HG03354 (cell line): Measurements from ENCODE around the gene CARMIL1.
"Not testable (repeated sequence)": the region's sequence is repeated elsewhere in the genome, so short reads cannot be mapped to it uniquely, and the experiment has no call there.

Experiments
- ATAC-seq: cut with Tn5 transposase; IDR thresholded peaks from one replicate; pipeline ENCODE4 v1.9.1; 2021; ENCODE audit warnings: mild to moderate bottlenecking; ENCODE audit not compliant: unreplicated experiment, poor library complexity, severe bottlenecking

CARMIL1 gene

DNA sequence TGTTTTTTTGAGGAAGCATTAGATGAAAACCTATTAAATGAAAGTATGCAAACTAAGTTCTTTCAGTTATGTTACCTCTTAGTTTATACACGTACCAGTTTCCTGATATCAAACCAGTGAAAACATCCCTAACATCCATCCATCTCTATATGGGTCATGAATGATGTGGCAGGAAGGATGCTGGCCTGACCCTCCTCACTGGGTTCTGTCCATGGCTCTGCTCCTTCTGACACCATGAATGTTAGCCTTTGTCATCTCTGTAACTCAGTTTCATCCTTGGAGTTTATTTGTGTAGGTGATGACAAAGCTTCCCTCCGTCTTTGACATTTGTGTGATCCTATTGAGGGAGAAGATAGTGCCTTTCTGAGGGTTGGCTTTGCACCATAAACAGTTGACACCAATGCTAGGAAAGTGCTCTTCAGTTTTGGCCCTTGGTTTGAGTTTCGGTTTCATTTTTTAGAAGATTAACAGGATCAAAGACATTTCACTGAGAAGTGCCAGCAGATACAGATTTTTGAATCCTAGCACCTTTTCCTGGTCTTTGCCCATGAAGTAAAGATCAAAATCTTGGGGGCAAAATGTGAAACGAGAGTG, 300.8 kb downstream of the CARMIL1 start:
- no peak for ATAC-seq

DNA sequence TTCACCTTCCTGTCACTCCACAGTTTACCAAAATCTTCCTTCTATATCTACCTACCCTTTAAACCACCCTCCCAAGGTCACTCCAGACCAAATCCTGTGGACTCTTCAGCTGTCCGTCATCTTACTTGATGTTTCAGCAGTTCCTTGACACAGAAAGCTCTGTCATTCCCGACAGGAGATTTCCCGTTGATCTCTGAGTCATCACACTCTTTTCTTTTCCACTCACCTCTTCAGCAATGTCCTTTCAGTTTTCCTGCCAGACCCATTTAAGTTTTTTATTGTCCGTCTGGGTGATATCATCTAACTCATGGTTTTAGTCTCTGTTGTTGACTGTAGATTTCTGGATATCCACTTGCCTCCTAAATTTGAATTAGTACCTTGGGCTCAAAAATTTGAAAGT, 302.9 kb downstream of the CARMIL1 start:
- no peak for ATAC-seq

DNA sequence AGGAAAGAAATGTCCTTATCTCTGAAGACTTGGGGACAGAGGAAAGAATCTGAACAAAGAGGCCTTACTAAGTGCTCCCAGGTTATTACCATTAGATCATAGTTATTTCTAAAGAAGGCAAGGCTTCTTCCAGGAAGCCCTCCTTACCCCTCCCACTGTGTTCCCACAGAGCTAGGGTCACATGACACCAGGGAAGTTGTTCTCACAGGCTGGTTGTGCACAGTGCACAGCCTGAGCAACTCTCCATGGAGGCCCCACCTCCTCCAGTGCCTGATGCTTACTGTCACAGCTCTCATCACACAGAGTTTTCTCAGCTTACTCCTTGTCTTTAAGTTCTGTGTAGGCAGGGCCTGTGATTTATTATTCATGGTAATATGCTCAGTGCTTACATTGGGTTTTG, 303.9 kb downstream of the CARMIL1 start:
- ATAC-seq = no peak

DNA sequence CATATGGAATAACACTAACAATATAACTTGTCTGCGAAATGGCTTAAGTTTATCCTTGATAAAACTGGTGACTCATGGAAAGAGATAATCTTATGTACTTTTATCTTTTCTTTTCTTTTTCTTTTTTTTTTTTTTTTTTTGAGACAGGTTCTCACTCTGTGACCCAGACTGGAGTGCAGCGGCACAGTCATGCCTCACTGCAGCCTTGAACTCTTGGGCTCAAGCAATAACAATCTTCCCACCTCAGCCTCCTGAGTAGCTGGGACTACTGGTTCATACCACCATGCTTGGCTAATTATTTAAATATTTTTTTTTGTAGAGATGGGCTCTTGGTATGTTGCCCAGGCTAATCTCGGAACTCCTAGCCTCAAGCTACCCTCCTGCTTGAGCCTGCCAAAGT, 304.7 kb downstream of the CARMIL1 start:
- no peak for ATAC-seq

DNA sequence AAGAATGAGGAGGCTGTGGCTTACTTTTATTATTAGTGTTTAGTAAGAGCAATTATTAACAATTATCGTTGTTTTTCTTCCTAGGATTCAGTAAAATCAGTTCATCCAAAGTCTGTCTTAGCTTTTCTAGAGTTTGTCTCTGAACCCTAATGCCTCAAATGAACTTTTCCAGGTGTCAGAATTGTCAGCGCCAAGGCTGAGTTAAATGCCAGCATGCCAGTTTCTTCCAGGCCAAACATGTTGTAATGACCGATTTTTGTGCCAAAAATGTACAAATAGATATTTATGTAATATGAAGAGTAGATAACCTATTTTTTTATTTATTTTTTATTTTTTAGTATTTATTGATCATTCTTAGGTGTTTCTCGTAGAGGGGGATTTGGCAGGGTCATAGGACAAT, 306.1 kb downstream of the CARMIL1 start:
- no peak for ATAC-seq

DNA sequence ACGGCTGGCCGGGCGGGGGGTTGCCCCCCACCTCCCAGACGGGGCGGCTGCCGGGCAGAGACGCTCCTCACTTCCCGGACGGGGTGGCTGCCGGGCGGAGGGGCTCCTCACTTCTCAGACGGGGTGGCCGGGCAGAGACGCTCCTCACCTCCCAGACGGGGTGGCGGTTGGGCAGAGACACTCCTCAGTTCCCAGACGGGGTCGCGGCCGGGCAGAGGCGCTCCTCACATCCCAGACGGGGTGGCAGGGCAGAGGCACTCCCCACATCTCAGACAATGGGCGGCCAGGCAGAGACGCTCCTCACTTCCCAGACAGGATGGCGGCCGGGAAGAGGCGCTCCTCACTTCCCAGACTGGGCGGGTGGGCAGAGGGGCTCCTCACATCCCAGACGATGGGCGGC, 306.9 kb downstream of the CARMIL1 start:
- not testable (repeated sequence) for ATAC-seq

DNA sequence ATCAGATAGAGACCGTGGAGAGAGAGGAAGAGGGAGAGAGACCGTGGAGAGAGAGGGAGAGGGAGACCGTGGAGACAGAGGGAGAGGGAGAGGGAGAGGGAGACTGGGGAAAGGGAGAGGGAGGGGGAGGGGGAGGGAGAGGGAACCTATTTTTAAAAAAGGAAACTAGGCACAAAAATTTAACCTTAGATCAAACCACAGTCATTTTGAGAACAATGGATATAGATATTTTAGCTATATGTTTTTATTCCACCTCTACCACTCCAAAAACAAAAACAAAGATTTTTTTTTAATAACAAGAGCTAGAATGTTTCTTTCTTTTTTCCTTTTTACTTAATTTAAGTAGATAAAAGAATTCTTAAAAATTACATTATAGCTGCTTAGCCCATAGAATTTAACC, 307.8 kb downstream of the CARMIL1 start:
- ATAC-seq = no peak

DNA sequence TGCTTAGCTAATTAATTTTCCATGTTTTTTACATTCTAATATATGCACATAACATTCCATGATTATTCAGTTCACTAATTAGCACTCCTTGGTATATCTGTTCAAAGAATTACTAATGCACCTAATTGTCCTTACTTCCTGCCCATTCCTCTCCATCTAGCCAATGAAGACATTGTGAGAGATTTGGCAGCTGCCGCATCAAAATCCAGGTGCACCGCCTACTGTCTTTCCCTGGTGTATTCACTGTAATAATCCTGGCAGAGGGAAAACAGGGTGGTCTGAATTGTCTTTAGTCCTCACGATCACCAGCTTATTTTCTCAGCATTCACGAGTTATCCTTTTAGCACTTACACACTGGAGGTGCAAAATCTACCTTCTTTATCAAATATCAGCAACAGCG, 311.8 kb downstream of the CARMIL1 start:
- no peak for ATAC-seq

DNA sequence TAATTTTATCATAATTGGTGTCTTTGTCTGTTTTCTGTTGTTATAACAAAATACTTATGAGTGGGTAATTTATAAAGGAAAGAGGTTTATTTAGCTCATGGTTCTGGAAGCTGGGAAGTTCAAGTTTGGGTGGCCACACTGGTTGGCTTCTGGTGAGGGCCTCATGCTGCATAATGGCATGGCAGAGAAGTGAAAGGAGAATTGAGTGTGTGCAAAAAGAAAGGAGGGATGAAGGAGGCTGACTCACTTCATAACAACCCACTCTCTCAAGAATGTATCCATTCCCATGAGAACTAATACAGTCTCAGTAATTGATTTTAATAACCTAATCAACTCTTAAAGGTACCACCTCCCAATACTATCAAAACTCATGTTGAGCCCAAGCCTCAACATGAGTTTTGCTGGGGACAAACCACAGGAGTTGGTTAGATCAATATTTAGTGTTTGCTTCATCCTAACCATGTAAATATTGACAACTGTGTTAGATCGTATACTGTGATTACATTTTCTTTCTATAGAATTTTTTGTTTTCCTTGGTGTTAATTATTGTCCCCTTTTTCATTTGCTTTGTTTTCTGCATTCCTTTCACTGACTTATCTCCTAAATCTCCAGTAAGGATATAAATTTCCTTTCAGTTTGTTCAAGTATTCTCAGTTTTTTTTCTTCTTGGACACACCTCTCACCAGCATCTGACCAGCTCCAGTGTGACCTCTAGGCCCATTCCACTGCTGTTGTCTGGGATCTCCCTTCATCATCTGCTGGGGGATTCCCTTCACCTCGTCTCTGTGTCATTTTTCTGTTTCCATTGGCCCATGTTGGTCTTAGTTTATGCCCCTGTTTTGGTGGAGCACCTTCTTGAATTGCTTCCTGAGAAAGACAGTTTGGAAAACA, 318.0 kb downstream of the CARMIL1 start:
- ATAC-seq = no peak

DNA sequence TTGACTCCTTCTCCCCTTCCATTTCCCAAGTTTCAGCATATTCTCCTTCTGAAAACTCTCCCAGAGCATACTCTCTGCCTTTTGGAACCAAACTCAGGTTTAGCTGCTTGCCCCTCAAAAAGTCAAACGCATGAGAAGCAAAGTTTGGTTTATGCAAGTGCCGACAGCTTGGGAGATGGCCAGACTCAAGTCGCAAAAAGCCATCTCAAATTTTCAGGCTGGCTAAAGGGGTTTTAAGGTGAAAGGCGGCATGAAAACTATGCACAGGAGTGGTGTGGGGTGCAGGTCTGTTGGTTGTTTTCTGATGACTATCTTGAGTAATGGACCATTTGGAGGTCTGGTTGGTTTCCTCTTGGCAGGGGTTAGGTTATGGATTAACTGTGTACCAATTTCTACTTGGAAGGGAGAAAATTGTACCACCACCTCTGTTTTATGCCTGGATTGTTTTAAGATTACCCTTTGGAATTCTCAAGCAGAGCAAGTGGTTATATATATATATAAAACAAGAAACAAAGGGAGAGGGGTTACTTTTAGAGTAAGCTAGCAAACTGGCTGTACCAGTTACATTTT, 320.4 kb downstream of the CARMIL1 start:
- ATAC-seq = no peak

DNA sequence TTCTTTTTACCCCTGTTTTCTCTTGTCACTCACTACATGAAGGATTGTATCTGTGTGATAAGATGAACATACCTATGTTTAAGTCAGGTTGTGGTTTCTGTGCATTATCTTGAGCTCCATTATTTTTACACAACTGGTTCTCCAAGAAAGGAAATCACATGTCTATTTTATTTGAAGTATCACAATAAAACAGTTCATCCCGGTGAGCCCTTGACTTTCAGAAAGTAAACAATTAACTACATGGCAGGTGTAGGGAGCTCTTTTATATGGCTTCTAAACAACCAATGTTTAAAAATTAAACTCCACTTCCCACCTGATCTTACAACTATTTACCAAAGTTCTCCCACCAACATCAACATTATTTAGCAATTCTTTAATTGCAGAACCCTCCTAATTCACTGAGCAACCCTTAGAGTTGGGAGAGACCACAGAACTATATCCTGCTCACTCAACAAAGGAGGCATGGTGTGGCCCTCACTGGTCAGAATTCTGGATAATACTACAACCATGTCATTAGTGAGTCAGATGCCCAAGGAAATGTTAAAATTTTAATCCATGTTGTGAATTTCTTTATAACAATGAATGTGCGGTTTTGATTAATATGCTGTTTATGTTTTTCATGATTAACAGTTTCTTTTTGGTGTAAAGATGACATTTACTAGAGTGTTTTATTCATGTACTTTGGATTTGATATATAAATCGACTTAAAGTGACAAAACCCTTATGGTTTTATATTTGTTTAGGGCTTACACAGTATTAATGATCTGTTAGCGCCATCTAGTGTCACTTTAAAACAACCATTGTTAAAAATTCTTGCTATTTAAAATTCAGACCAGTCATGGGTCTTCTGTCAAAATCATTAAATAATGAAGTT, 322.9 kb downstream of the CARMIL1 start:
- ATAC-seq = no peak

DNA sequence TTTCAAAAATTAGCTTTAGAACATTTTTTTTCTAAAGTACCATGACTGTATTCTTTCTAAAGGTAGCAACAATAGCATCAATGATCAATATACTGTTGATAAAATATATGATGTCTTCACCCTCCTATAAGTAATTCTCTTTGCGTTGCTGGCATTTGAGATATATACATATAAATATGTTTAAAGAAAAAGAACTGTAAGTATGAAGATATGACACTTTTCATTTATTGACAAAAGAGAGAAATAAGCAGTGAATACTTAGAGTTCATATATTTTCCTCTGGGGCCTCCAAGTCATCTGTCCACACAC, 323.5 kb downstream of the CARMIL1 start:
- ATAC-seq = no peak

DNA sequence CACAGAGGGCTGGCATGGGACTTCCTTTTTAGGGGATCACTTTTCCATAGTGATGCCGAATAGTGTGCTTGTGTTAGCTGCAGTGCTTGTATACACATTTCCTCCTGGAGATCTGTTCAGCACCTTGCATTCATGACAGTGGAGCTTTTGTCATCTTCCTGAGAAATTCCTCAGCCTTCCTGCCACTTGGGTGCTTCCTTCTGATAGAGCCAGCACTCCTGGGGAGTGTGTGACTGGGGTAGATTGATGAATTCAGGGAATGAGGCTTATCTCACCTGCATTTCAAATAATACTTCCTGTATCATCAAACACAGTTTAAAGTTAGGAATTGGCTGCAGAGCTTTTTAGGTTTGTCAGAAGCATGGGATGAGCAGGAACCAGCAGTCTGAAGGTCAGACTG, 324.1 kb downstream of the CARMIL1 start:
- ATAC-seq = no peak

DNA sequence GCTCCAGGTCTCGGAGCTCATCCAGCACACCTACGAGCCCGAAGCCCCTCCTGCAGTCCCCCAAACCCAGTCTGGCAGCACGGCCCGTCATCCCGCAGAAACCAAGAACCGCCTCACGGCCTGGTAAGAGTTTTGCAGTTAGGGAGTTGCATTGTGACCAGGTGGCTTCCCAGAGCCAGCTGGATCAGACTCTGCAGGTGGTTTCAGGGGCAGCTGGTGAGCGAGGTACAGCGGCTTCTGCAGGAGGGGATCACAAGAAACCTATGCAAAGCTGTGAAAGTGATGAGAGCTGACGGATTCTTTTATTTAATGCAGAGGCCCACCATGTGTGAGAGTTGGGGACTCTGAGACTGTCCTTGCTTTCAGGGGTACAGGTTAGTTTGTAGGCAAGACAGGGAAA, 327.0 kb downstream of the CARMIL1 start:
- no peak for ATAC-seq

DNA sequence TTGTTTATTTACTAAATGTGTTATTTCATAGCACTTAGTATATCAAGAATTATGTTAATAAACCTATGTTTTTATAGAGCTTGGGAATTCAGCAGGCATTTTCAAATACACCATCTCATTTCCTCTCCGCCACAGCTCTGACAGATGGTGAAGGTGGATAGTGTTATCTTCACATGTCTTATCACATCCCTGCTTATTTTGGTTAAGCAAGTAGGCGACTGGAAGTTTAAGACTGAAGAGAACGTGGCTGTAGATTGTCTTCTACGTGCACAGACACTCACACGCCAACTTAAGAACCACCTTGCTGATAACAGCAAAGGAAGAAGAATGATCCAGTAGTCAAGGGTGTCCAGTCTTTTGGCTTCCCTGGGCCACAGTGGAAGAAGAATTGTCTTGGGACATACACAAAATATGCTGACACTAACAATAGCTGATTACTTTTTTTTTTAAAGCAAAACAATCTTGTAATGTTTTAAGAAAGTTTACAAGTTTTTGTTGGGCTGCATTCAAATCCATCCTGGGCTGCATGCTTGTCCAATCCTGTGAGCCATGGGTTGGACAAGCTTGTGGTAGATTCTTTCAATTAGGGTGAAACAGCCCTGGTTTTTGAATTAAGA, 329.5 kb downstream of the CARMIL1 start:
- ATAC-seq = no peak

DNA sequence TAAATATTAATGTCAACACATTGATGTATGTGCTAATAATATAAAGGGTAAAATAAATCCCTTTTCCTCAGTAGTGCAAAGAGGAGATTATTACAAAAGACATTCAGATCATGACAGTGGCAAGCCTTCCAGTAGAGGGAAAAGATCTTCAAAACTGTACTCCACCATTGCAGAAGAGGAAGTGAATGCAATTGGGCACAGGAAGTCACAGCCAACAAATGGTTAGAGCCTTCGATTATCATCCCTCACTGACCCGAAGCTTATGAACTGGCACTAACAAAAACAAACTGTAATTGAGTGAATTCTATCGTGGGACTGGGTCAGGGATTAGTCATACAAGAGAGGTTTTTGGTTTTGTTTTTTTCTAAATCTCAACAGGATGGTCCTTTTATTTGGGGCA, 333.5 kb downstream of the CARMIL1 start:
- ATAC-seq = no peak

DNA sequence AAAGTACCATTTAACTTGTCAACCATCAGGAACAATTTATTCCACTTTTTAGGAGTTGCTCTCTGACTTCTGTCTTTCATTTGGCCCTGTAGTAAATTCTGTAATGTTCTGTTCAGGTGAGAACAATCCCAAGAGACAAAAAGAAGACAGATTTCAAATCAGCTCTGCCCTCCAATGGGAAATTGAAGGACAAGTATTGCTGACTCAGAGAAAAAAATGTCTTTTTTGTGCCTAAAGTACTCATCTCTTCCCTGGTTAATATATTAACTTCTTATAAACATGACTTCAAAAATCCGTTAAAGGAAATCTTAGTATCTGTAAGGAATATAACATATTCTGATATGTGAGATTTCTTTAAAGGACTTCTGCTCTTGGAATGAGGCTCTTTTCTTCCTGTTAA, 334.2 kb downstream of the CARMIL1 start:
- no peak for ATAC-seq

DNA sequence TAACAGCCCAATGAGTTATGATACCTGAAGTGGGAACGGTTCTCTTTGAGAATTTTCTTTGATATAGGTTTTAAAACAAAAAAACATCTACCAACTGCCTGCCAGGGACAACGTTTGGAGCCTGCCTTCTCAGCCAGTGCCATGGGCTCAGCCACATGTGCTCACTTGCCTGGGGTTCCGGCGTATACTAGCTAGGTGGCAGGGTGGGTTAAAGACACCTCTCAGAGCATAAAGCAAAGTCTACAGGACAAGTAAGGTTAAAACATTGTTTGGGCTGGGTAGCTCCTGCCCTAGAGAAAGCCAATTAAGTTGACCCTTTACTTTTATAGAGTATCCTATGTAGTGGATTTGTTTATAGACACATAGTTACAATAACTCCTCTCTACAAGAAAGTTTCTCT, 334.9 kb downstream of the CARMIL1 start:
- no peak for ATAC-seq

DNA sequence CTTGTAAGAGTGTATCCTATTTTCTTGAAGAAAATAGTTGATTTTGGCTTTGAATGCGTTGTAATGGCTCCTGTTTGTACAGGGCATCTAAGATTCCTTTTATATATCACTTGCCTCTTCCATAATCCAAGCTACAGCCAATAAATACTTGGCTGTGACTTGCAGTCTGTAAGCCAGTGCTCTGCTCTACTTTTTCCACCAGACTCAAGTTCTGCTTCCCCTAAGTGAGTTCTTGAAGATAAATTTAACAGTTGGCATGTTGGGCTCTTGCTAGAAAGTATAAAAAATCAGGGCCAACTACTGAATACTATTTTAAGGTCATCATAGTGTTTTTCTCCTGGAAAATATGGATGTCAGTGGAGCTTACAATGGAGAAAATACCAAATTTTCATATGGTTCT, 336.3 kb downstream of the CARMIL1 start:
- ATAC-seq = no peak

DNA sequence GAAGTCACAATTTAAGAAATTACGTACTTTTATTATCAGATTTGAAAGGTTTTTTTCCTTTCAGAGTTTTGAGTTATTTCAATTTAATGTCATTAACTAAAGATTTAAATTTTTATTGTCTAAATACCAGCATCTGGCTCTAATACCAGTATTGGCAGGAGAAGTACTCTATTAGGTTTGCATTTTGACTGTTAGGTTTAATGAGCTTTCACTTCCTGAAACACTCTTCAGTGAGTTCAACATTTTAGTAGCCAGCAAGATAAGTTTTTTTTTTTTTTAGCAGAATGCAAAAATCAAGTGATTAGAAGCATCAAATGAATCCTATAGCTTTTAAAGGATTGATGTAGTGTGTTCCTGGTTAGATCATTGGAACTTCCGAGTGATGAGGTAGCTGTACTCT, 338.8 kb downstream of the CARMIL1 start:
- ATAC-seq = no peak
